GM18526 (cell line): ENCODE measurements around the gene UAP1L1.

Experiments used
- POLR2A ChIP-seq: IDR thresholded peaks from 3 replicates; pipeline ENCODE4 v1.6.1; 2011; ENCODE audit not compliant: insufficient read length; ENCODE audit errors: extremely low read depth

The UAP1L1 gene

DNA sequence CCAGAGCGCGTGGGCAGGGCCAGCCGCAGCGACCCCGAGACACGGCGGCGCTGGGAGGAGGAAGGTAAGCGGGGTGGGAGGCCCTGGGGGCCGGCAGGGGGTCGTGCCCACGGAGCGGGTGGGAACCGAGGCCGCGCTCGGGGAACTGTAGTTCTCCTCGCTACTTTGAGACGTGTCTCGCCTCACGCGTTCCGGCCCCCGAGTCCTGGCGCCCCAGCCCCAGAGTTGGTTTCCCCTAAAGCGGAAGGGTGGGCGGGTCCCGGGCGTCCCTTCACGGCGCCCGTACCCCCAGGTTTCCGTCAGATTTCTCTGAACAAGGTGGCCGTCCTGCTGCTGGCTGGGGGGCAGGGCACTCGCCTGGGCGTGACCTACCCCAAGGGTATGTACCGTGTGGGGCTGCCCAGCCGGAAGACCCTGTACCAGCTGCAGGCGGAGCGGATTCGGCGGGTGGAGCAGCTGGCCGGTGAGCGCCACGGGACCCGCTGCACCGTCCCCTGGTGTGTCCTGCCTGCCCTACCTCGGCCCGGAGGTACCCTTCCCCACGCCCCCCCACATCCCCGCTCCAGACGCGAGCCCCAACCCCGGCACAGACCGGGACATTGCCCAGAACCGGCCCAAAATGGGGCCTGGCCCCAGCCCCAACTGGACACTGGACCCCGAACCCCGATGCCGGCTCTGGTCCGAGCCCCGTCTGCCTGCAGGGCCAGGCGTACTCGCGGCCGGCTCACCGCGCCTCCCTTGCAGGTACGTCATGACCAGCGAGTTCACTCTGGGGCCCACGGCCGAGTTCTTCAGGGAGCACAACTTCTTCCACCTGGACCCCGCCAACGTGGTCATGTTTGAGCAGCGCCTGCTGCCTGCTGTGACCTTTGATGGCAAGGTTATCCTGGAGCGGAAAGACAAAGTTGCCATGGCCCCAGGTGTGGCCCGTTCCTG is 709 bp downstream of the UAP1L1 start:
- peak; percentile 1 for TF ChIP-seq POLR2A

DNA sequence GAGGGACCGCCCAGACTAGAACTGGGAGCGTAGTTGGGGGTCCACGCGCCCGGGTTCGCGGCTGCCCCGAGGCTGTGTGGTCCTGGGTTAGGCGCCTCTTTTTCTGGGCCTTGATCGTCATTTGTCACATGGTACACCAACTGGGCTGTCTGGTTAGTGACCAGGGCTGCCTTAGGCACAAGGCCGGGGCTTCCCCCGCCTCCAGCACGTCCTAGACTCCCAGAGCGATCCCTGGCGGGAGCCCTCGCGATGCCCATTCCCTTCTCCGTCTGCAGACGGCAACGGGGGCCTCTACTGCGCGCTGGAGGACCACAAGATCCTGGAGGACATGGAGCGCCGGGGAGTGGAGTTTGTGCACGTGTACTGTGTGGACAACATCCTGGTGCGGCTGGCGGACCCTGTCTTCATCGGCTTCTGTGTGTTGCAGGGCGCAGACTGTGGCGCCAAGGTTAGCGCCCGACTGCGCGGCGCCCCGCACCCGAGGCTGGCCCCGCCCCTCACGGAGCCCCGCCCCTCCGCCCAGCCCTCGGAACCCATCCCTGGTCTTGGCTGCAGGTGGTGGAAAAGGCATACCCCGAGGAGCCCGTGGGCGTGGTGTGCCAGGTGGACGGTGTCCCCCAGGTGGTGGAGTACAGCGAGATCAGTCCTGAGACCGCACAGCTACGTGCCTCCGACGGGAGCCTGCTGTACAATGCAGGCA is 1.5 kb downstream of the UAP1L1 start:
- no peak for TF ChIP-seq POLR2A

DNA sequence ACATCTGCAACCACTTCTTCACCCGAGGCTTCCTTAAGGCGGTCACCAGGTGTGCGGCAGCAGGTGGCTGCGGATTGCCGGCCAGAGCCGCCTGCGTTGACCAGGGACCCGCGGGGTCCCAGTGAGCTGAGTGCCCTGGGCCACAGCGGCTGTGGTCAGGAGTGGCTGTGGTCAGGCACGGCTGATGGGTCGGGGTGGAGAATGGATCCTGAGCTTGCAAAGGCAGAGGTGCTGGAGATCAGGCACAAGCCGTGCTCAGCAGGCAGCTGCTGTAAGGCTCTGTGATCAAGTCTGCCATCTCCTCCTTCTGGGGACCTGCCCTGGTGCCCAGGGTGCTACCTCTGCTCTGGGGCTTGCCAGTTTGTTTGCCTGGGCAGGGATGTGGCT is 2.1 kb downstream of the UAP1L1 start:
- TF ChIP-seq POLR2A: no peak

GRCh38 chr9:137080260-137081122 is 3.2 kb downstream of the UAP1L1 start:
- TF ChIP-seq POLR2A: no peak

DNA sequence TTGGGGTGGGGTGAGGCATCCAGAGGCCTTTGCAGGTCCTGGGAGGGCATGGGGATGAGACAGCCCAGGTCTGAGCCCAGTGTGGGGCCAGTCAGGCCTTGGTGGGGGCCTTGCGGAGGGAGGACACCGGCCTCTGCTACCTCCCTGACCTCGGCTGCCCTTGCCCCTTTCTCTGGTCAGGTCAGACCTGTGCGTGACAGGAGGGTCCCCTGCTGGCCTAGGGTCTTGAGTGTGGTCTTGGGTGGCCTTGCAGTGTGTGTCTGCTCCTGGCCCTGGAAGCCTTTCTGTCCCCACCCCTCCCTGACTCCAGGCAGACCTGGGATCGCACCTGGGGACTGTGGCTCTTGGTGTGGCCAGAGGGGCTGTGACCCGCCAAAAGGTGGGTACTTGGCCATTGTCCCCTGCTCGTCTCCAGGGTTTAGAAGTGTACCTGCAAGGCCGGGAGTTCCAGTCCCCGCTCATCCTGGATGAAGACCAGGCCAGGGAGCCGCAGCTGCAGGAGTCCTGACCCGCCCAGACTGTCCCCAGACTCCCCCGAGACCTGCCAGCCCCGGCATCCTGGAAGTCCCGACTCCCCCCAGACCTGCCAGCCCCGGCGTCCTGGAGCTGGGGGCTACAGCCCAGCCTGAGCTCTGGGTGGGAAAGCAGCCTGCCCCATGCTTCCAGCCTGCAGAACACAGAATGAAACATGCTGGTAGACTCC is 5.1 kb downstream of the UAP1L1 start:
- no peak for TF ChIP-seq POLR2A

DNA sequence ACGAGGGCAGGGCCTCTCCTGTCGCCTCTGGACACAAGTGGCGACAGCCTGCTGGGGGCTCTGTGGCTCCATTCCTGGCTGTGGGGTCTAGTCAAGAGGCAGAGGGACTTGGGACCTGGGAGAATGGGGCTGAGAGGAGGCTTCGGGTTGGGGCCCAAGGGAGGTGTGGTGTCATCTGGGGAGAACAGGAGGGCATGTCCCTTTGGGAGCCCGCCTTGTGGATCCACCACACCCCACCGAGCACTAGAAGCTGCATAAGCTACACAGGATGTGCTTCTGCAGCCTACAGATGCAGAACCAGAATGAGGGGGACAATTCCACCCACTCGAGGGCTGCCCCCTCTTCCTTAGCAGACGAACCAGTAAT is 5.6 kb downstream of the UAP1L1 start:
- TF ChIP-seq POLR2A: no peak

DNA sequence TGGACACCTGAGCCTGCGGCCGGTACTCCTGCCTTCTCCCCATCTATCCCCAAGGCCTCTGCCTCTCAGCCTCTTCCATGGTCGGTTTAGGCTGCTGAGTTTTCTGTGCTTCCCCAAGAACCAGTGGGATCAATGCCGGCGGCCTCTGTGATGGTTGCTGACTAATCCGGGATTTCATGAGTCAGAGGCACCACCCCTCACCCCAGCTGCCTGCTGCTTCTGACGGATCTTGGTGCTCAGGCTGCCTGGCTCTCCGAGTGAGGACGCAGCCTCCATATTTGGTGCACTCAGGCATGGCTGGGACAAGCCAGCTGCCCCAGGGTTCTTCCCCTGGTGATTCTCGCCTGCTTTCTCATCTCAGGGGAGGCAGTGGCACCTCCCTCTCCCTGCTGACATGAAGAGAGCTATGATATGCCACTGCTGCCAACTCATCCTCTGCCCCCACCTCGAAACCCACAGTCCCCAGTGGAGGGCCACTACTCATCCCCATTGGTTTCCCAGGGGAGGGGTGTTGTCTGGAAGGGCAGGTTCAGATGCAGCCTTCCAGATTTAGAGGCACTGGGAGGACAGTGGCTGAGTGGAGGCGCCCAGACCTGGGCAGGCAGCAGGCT is 6.2 kb downstream of the UAP1L1 start:
- no peak for TF ChIP-seq POLR2A

DNA sequence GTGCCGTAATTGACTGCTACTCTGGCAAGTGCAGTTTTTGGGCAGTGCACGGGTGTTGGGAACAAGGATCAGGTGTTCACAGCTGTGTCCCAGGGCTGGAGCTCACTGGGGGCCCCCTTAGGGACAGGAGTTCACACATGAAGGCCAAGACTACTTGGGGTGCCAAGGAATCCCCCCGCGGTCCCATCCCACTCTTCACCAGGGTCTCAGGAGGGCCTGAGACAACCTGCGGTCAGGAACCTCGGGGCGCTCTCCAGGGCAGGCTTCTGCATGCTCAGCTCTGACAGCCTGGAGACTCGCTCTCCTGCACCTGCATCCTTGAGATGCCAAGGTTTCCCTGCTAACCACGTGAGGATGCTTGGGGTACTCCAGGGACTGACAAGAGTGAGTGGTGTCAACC is 7.2 kb downstream of the UAP1L1 start:
- TF ChIP-seq POLR2A: no peak

GRCh38 chr9:137085920-137086530 is 8.7 kb downstream of the UAP1L1 start:
- TF ChIP-seq POLR2A: no peak

DNA sequence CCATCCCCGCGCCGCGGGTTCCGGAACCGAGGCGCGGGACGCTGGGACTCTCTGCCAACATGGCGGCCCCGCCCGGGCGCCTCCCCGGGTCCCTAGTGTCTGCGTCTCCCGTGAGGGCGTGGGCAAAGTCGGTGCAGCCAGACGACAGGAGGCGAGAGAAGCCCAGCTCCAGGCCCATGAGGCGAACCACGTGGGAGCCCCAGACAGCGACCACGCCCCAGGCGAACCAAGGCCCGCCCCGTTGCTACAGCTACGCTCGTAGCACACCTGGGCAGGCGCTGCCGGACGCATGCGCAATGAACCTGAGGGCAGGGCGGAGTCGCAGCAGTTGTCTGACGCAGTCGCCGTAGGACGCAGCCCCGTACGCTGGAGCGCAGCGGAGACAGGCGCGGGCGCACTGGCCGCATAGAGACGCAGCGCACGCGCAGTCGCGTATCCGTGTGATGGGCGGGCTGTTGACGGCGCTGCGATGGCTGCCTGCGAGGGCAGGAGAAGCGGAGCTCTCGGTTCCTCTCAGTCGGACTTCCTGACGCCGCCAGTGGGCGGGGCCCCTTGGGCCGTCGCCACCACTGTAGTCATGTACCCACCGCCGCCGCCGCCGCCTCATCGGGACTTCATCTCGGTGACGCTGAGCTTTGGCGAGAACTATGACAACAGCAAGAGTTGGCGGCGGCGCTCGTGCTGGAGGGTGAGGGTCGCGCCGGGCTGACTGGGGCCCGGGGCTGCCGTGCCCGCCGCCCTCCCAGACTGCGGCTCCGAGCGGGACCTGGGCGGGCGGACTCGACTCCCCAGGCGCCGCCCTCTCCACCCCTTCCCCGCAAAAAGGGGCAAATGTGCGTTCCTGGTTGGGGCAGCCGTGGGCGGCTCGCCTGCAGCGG is 9.5 kb downstream of the UAP1L1 start, which contains the start of gene MAN1B1:
TSS of gene MAN1B1 (plus strand) at position 455 of the 878 bp plus-strand sequence. CDS start at position 470, 15 bp downstream.
- peak; percentile 61 for TF ChIP-seq POLR2A

GRCh38 chr9:137087409-137087925 is 10.2 kb downstream of the UAP1L1 start:
- TF ChIP-seq POLR2A: no peak

- TF ChIP-seq POLR2A: no peak
Observed at GRCh38 chr9:137088121-137088520, 10.8 kb downstream of the UAP1L1 start.
